Measurements from ENCODE around the gene COLEC12. TPM values are rescaled to one million over a fixed set of nuclear protein-coding genes. Genes with fewer than 3 reads are reported as not detected.
"Not testable (repeated sequence)": the region's sequence is repeated elsewhere in the genome, so short reads cannot be mapped to it uniquely, and the experiment has no call there.

Gene COLEC12
- total RNA-seq, 1 donor from 2014 or later: 60.4 TPM

GRCh38 chr18:407626-408224, 92.8 kb downstream of the COLEC12 start:
- no peak for DNase-seq

- no peak for DNase-seq
Observed at GRCh38 chr18:407191-407590, 93.3 kb downstream of the COLEC12 start.

GRCh38 chr18:406677-407076, 93.8 kb downstream of the COLEC12 start:
- DNase-seq: no peak

DNA sequence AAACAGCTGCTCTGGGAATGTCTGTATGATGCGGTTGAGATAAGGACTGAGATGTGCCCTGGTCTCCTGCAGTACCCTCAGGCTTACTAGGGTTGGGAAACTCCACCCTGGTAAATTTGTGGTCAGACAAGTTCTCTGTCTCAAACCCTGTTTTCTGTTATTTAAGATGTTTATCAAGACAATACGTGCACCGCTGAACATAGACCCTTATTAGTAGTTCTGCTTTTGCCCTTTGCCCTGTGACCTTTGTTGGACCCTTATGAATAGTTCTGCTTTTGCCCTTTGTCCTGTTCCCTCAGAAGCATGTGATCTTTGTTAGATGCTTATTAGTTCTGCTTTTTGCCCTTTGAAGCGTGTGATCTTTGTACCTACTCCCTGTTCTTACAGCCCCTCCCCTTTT, 95.5 kb downstream of the COLEC12 start:
- not testable (repeated sequence) for DNase-seq

GRCh38 chr18:404061-404636, 96.4 kb downstream of the COLEC12 start:
- DNase-seq: no peak

- DNase-seq: no peak
Observed at GRCh38 chr18:402129-402528, 98.4 kb downstream of the COLEC12 start.

- no peak for DNase-seq
Observed at GRCh38 chr18:400456-400855, 100.0 kb downstream of the COLEC12 start.

DNA sequence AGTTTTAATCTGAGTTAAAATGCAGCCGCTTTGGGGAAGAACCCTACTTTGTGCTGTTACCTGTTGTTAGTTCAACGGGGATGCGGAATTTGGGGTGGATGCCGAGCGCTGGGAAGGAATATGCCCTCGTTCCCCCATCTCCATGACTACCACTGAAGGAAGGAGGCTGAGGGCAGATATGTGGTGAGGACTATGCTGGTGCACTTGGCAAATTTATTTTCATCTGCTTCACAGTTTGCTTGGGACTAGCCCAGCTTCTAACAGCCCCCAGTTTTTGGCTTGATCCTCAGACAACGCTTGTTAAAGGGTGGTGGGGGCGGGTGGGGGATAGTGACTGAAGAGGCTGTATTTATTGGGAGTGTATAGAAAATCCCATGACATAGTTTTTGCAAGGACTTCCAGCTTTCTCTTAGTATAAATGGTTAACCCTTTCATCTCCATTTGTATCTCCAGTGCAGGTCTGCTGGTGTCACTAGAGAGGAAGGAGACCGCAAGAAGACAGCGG, 100.8 kb downstream of the COLEC12 start:
- no peak for DNase-seq

- peak; percentile 71 for DNase-seq
Observed at GRCh38 chr18:398935-399630, 101.4 kb downstream of the COLEC12 start.

- peak; percentile 54 for DNase-seq
Observed at GRCh38 chr18:396556-396955, 103.9 kb downstream of the COLEC12 start.

DNA sequence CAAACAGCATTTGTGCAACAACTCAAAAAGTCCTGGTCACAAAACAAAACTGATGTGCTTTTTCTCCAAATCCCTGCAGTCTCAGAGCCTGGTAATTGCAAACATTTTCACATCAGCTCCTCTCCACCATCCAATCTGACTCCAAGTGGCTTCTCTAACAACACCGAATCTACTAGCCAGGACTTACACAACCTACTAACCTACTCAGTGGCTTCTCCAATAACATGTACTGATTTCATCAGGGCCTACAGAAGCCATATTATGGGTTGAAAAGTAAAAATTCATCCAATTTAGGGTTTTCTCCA, 104.3 kb downstream of the COLEC12 start:
- DNase-seq: no peak

DNA sequence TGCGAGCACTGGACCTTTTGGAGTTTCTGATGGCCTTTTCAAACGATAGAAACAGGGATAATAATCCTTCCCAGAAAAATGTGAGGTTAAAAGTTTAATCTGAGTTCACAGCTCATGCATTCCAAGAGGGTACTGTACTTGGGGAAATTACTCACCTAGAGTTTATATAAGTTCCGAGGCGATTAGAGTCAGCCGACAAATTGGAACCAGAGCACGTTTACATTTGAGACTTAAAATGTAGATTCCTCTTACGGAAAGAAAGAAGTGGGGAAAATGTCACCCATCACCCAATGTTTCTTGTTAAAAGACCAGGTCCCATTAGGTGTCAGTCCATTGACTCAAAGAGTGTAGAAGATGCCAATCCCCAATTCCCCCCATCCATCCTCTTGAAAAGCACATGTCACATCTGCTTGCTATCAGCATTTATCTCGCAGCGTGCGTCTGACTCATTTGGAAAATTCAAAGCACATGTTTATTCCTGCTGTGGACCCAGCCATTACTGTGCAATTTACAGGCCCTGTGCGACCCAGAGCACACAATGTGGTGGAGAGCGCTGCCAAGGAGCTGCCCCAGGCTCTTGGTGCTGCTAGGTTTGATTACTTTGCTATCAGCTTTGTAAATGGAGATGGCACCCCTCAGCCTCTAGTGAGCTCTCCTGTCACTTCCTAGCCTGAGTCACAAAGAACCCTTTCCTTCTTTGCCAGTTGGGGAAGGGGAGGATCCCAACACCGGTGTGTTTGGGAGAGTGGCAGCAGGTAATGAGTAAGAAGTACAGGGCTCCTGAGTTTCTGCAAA, 104.8 kb downstream of the COLEC12 start:
- DNase-seq: peak; percentile 51

DNA sequence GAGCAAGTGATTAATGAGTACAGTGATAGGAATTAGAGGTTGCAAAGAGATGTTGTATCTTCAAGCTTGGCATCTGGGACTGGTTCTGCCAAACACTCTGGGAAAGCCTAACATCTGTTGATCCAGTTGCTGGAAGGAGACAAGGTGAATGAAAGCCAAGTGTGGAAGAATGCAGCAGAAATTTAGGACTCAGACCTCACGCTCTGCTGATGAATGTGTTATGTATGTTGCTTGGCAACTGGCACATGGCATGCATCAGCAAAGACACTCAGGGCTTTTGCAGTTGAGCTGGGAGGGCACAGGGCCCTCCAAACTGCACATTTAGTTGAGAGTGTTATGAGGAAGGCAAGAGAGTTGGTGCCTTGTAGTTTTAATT, 105.5 kb downstream of the COLEC12 start:
- peak; percentile 96 for DNase-seq

GRCh38 chr18:394262-394986, 106.1 kb downstream of the COLEC12 start:
- DNase-seq: no peak

GRCh38 chr18:393574-393957, 106.9 kb downstream of the COLEC12 start:
- DNase-seq: no peak

GRCh38 chr18:392928-393573, 107.5 kb downstream of the COLEC12 start:
- DNase-seq: peak; percentile 91

GRCh38 chr18:390741-391478, 109.6 kb downstream of the COLEC12 start:
- DNase-seq: peak; percentile 84

DNA sequence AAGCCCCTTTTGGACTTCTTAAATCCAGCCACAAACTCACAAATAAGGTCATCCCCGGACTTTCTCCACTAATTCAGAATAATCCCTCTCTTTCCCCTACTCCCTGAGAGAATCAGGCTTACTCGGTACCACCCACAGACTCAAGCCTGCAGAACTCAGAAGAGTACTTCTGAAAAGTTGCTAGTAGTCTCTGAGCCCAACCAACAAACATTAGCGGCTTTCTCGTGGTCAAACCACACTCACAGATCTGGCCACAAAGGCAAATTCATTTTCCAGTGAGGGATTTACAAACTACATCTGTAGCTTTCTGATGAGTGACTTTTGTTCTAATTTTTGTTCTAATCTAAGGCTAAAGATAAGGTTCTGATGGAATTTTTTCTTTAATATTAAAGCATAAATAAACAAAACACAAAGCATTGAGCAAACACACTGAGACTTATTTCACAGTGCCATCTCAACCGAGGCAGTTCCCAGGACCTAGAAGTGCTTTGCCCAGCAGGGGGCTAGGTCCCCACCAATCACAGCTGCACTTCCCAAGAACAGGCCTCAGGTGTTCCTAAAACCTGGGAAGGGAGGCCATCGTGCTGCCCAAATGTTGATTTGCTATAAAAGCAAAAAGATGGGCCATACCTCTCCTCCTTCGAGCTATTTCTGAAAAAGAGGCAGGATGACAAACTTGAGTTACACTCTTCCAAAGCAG, 110.7 kb downstream of the COLEC12 start:
- no peak for DNase-seq

GRCh38 chr18:388200-388599, 112.3 kb downstream of the COLEC12 start:
- no peak for DNase-seq

- DNase-seq: no peak
Observed at GRCh38 chr18:386994-387393, 113.5 kb downstream of the COLEC12 start.
